Measurements from ENCODE around the gene SPHKAP. TPM values are rescaled to one million over a fixed set of nuclear protein-coding genes. Genes with fewer than 3 reads are reported as not detected.

Gene SPHKAP
- total and polyA plus RNA-seq, 3 donors from 2014 or later = 0.22 to 1.5 (median 0.87) TPM

GRCh38 chr2:228144961-228145360 is 36.5 kb downstream of the SPHKAP start:
- intact Hi-C loops (cut with DNase I; ENCODE audit: low total_unique reads) = no loop called here
- Histone ChIP-seq H3K27ac (no peak overlapping the region), H3K4me3 (no peak overlapping the region), H3K9me3 (no peaks in the 10 kb centered on the region), H3K36me3 (ENCODE audit: low read depth, missing control alignments) (no peaks in the 10 kb centered on the region), H3K27me3 (no peaks in the 10 kb centered on the region), H3K4me1 (no peaks in the 10 kb centered on the region)
- 51 to 59% methylated on average over 4 of the region's 4 CpGs for WGBS, 2 donors
- no peak for DNase-seq
- TF ChIP-seq POLR2A (IDR thresholded peaks at IDR 0.05) = no peak
- TF ChIP-seq CTCF (IDR thresholded peaks at IDR 0.05) = no peak

GRCh38 chr2:228140934-228141528 is 40.5 kb downstream of the SPHKAP start:
- no peak for DNase-seq
- Histone ChIP-seq H3K27ac (no peak overlapping the region), H3K27me3 (no peaks in the 10 kb centered on the region)

GRCh38 chr2:228136027-228136426 is 45.5 kb downstream of the SPHKAP start:
- Histone ChIP-seq H3K4me1 (no peaks in the 10 kb centered on the region), H3K4me3 (no peak overlapping the region), H3K27ac (no peak overlapping the region), H3K9me3 (no peaks in the 10 kb centered on the region), H3K27me3 (no peaks in the 10 kb centered on the region), H3K36me3 (ENCODE audit: low read depth, missing control alignments) (no peaks in the 10 kb centered on the region)
- TF ChIP-seq POLR2A (IDR thresholded peaks at IDR 0.05) = no peak
- TF ChIP-seq CTCF (IDR thresholded peaks at IDR 0.05) = no peak
- intact Hi-C loops (cut with DNase I; ENCODE audit: low total_unique reads) = no loop called here
- WGBS, 2 donors = 55 to 66% methylated on average over 3 of the region's 3 CpGs
- DNase-seq = no peak

More at GRCh38 chr2:228140934-228141528, 40.5 kb downstream of the SPHKAP start:
- no peak for TF ChIP-seq CTCF (IDR thresholded peaks at IDR 0.05)
- no peak for TF ChIP-seq POLR2A (IDR thresholded peaks at IDR 0.05)
- intact Hi-C loops (cut with DNase I; ENCODE audit: low total_unique reads) = no loop called here
- Histone ChIP-seq H3K4me1 (no peaks in the 10 kb centered on the region), H3K9me3 (no peaks in the 10 kb centered on the region), H3K4me3 (no peak overlapping the region), H3K36me3 (ENCODE audit: low read depth, missing control alignments) (no peaks in the 10 kb centered on the region)
- WGBS, 2 donors = 78 to 98% methylated on average over 3 of the region's 3 CpGs

- DNase-seq = no peak
- no peaks in the 10 kb centered on the region for H3K4me1 ChIP-seq
- TF ChIP-seq POLR2A (IDR thresholded peaks at IDR 0.05) (no peak), CTCF (IDR thresholded peaks at IDR 0.05) (no peak)
- WGBS, 2 donors = 79% methylated on average over 2 of the region's 2 CpGs
- no peaks in the 10 kb centered on the region for H3K9me3 ChIP-seq
- intact Hi-C loops (cut with DNase I; ENCODE audit: low total_unique reads) = no loop called here
- no peaks in the 10 kb centered on the region for H3K27me3 ChIP-seq
- H3K4me3 ChIP-seq = no peak overlapping the region
- no peak overlapping the region for H3K27ac ChIP-seq
- no peaks in the 10 kb centered on the region for H3K36me3 ChIP-seq (ENCODE audit: low read depth, missing control alignments)
These were observed 46.2 kb downstream of the SPHKAP start for GRCh38 chr2:228135300-228135699.

GRCh38 chr2:228131833-228132232 is 49.7 kb downstream of the SPHKAP start:
- no peak overlapping the region for H3K4me3 ChIP-seq
- intact Hi-C loops (cut with DNase I; ENCODE audit: low total_unique reads) = no loop called here
- 75 to 79% methylated on average over 8 of the region's 8 CpGs for WGBS, 2 donors

More at GRCh38 chr2:228131833-228132232, 49.7 kb downstream of the SPHKAP start:
- Histone ChIP-seq H3K9me3 (no peaks in the 10 kb centered on the region), H3K27ac (no peak overlapping the region), H3K36me3 (ENCODE audit: low read depth, missing control alignments) (no peaks in the 10 kb centered on the region), H3K4me1 (no peaks in the 10 kb centered on the region), H3K27me3 (no peaks in the 10 kb centered on the region)
- no peak for DNase-seq
- TF ChIP-seq POLR2A (IDR thresholded peaks at IDR 0.05) (no peak), CTCF (IDR thresholded peaks at IDR 0.05) (no peak)

Measured in testis (tissue), 3 donors.